DMS79 treated with DMSO at 0.1 percent for 48 hours (cell line): ENCODE data around the gene RPTOR.

Experiments
- DNase-seq: peaks from one replicate; lab custom pipeline; 2025; lab: John Stamatoyannopoulos, UW

The RPTOR gene

DNA sequence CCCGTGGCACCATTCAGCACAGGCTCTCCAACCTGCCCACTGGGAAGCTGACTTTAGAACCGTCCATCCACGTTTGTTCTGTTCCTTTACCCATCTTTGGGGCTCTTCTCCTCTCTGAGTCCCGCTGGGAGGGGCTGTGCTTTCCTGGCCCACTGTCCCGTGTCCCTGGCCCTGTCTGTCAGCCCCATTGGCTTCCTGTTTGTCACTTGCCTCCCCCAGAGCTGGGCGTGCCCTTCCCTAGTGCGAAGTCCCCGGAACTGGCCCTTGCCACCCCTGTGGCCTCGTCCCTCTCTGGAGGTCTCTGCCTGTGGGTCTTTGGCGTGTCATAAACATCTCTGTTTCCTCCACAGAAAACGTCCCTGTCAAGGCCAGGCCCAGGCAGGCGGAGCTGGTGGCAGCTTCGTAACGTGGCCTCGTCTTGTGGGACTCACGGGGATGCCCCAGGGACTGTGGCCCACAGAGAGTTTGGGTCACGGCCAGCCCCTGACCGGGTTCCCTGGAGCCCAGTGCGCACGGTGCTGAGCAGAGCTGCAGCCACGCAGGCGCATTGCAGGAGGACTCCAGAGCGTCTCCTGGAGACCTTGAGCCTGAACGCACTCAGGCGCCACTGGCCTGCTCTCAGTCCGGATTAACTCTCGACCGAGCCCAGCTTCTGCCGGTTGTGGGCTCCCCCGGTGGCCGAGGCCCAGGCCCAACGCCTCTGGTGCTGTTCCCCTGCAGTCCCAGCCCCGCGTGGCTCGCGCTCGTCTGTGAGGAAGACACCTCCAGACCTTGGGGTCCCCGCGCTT, 454.3 kb downstream of the RPTOR start:
- DNase-seq = no peak

DNA sequence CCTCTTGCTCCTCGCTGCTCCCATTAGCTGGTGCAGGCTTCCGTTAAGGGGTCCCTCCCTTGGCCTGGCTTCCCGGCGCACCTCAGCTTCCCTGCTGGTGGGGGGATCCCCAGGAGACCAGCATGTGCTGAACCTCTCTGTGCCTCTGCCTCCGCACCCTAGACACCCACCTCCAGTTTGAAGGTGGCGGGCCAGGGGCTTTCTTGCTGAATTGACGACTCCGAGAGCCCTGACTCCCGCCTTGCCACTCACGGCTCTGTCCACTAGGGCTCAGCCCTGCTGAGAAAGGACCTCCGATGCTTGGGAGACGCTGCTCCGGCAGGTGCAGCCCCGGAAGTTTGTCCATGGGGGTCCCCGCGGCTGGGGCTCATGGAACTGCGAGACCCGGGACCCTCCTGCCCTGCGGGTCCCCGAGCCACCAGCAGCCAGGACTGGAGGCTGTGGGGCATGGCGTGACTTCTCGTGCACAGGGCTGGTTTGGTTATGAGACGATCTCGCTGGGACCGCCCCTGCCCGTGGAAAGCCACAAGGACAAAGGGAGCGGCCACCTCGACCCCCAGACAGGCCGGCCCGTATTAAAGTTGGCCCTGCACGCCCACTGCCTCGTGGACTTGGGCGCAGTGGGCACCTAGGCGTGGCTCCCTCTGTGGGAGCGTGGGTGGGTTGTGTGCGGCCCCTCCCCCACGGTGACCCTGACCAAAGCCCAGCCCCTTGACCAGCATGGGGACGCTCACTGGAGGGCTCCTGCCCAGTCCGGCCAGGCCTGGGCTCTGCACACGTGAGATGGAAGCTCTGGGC, 455.1 kb downstream of the RPTOR start:
- no peak for DNase-seq

DNA sequence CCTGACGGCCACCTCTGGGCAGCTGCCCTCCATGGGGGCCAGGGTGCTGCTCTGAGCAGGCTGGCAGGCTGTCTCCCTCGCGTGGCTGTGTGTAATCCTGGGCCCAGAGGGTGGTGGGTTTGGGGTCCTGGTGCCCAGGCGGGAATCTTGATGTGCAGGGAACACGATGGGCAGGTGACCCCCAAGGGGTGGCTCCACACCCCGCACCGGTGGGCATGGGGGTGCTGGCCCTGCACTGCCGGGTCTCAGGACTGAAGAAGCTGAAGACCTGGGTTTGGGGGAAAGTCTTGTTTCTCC, 455.6 kb downstream of the RPTOR start:
- DNase-seq = no peak

DNA sequence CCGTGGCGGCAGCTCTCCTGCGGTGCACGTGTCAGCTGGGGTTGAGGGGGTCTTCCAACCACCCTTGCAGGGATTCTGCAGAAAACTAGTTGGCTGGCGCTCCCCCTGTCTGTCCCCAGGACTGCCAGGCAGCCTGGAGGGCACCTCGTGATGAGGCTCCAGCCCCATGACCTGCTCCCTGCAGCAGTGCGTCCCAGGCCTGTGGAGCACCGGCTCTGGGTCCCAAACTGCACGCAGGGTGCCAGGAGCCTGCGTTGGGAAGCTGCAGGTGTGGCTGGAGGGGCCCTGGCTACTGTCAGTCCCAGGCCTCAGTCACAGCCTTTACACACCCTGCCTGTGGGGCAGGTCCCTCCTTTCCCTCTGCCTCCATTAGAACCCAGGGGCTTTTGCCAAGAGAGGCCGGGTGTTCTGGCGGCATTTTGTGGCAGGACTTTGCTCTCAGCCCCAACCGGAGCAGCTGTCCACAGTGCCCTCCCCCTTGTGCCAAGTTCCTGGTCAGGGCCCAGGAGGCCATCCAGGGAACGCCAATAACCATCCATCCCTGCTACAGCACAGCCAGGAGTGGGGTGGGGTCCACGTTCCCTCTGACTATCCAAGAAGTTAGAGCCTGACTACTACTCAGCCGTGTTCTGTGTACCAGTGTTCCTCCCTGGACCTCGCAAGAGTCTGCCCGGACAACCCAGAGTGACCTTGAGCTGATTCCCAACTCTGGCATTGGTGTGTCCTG, 456.2 kb downstream of the RPTOR start:
- DNase-seq = no peak

DNA sequence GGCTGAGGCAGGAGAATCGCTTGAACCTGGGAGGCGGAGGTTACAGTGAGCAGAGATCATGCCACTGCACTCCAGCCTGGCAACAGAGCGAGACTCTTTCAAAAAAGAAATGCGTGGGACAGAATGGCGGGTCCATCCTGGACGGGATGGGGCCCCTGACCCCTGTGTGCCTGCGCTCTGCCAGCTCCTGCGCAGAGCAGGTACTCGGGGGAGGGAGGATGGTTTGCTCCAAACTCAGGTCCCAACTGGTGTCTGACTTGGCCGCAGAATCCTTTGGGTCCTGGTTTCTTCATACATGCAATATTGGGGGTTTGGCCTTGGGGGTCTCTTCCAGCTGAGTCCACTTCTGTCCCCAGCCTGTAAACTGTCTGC, 457.4 kb downstream of the RPTOR start:
- DNase-seq = no peak

DNA sequence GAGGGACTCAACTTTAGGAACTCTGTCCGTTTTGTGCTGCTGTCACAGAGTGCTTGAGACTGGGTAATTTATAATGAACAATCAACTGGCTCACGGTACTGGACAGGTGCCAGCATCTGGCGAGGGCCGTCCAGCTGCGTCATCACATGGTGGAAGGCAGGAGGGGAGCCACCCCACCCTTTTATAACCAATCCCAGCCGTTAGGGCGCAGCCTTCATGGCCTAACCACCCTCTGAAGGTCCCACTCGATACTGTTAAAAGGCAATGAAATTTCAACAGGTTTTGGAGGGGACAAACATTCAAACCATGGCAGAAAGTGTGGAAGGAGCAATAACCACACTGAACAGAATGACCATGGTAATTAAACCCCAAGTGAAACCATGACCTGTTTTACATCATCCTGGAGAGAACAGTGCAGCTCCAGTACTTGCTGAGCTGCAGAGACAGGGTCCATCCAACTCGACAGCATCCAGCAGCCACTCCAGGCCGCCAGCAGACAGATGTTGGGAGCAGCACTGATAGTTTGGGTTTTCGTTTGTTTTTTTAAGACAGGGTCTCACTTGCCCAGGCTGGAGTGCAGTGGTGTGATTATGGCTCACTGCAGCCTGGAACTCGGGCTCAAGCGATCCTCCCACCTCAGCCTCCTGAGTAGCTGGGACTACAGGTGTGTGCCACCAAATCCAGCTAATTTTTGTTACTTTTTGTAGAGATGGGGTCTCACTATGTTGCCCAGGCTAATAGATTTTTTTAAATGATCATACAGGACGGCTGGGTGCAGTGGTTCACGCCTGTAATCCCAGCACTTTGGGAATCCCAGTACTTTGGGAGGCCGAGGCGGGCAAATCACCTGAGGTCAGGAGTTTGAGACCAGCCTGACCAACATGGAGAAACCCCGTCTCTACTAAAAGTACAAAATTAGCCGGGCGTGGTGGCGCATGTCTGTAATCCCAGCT, 458.0 kb downstream of the RPTOR start:
- peak; percentile 60 for DNase-seq

DNA sequence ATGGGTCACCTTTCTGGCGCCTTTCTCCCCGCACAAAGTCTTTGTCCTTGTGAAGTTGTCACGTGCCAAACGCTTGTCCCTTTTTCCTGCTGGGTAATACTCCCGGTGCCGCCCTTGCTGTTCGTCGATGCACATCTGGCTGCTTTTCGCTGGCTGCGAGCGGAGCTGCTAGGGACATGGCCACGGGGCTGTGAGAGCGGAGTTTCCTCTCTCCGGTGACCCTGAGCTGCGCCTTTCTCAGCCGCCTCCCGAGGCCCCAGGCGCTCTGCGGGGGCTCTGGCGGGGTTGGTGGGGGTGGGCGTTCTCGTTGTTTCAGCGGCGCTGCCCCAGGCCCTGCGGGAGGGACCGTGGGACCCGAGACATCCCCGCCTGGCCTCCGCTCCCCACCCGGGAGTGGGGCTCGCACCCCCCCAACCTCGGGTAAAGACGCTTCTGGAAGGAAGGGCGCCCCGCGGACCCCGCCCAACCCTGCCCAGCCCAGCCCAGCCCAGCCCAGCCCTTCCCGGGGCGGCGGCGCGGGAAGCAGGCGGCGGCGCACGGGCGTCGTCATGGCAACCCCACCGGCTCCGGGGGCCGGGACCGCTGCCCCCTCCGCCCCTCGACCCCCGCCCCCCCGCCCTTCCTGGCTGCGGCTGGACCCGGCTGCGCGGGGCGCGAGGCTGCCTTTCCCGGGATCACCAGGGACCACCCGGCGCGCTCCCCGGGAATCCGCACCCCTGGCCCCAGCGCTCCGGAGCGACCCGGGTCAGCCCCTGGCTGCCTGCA, 459.3 kb downstream of the RPTOR start:
- no peak for DNase-seq

DNA sequence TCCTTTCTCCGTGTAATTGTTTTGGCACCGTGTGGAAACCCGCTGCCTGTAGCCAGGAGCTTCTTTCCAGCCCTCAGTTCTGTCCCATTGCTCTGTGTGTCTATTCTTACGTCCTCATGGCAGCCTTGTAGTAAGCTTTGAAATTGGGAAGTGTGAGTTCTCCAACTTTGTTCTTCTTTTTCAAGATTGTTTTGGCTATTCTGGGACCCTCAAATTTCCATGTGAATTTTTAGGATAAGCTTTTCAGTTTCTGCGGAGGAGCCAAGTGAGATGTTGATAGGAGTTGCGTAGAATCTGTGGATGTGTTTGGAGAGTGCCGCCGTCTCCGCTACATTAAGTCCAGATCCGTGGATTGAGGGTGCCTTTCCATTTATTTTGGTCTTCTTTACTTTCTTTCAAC, 462.3 kb downstream of the RPTOR start:
- DNase-seq = no peak

DNA sequence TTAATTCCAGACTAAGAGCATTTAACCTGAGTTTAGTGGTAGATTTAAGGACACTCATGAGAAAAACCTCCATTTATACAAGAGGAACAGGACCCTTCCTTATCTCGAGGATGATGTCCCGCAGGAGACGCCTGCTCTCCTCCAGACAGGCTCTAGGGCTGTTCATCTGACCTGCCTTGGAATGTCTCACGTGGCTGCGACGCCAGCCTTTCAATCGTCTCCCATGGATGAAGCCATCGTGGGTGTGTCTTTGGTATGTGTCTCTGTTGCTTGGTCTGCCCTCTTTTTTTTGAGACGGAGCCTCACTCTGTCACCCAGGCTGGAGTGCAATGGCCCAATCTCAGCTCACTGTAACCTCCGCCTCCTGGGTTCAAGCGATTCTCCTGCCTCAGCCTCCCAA, 463.5 kb downstream of the RPTOR start:
- DNase-seq = no peak

DNA sequence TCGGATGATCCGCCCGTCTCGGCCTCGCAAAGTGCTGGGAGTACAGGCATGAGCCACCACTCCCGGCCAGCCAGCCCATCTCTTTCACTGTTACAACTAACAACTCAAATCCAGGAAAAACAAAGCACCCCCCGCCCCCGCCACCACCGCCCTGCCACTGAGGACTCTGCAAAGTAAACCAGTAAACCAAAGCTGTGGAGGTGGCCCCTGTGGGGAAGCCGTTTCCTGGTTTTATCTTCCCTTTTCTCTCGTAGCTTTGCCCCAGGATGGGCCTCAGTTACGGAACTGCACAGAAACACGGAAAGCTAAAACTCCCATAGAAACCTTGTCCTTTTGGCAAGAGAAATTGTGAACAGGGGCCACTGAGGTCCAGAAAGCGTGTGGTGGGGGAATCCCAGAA, 464.5 kb downstream of the RPTOR start:
- no peak for DNase-seq

DNA sequence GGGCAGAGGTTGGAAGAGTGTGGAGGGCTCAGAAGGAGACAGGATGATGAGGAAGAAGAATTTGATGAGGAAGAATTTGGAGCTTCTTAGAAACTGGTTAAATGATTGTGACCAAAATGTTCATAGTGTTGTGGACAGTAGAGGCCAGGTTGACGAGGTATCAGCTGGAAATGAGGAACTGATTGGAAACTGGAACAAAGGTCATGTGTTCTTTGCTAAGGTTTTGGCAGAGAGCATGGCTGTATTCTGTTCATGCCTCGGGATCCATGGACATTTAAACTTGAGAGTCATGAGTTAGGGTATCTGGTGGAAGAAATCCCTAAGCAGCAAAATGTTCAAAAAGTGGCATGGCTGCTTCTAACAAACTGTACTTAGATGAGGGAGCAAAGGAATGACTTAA, 466.3 kb downstream of the RPTOR start:
- DNase-seq = no peak

DNA sequence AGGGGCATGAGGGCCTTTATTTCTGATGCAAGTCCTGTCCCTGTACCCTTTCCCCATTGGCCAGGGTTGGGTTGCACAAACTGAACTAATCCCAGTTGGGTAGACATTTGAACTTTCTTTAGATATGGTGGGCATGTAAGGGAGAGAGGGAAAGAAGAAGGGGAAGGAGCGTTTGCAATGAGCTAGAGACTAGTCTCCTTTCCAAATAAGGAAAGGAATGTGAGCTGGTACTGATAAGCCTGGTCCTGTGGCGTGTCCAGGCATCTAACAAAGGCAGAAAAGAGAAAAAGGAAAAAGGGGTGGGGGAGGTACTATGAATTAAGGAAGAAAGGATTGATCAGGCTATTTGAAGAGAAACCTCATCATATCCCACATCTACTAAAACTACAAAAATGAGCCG, 467.3 kb downstream of the RPTOR start:
- no peak for DNase-seq

DNA sequence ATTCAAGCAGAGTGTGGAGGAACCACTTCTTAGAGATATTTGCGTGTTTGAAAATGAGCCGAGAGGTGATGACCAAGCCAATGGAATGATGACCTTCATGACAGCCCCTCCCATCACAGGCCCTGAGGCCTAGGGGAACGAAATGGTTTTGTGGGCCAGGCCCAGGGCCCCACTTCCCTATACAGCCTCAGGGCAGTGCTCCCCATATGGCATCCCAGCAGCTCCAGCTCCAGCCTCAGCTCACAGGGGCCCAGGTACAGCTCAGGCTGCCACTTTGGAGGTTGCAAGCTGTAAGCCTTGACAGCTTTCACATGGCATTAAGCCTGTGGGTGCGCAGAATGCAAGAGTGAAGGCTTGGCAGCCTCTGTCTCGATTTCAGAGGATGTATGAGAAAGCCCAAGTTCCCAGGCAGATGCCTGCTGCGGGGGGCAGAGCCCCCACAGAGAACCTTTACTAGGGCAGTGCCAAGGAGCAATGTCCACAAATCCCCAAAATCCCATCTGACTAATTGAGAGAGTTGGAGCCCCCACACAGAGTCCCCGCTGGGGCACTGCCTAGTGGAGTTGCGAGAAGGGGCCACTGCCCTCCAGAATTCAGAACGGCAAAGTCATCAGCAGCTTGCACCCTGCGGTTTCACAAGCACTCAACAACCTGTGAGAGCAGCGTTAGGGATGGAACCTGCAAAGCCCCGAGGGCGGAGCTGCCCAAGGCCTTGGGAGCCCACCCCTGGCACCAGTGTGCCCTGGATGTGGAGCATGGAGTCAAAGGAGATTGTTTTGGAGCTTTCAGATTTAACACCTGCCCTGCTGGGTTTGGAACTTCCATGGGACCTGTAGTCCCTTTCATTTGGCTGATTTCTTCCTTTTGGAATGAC, 468.2 kb downstream of the RPTOR start:
- DNase-seq = no peak

DNA sequence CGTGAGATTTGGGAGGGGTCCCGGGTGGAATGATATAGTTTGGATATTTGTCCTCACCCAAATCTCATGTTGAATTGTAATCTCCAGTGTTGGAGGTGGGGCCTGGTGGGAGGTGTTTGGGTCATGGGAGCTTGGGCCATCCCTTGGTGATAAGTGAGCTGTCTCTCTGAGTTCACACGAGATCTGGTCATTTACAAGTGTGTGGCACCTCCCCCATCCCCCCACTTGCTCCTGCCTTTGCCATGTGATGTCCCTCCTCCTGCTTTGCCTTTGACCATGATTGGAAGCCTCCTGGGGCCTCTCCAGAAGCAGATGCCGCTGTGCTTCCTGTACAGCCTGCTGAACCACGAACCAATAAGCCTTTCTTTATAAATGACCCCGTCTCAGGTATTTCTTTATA, 469.0 kb downstream of the RPTOR start:
- no peak for DNase-seq

DNA sequence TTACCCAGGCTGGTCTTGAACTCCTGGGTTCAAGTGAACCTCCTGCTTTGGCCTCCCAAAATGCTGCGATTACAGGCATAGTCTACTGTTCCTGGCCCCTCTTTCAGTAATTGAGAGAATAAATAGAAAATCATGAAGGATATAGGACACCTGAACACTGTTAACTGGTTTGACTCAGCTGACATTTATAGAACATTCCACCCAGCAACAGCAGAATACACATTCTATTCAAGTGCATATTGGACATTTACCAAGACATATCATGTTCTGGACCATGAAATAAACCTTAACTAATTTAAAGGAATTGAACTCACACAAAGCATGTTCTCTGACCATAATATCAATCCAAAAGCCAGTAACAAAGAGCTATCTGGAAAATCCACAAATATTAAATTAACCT, 470.5 kb downstream of the RPTOR start:
- DNase-seq = no peak
